ENCODE measurements around the gene AKNA. TPM values are rescaled to one million over a fixed set of nuclear protein-coding genes. Genes with fewer than 3 reads are reported as not detected.

Gene AKNA
- total and polyA plus RNA-seq, 5 donors from 2014 or later: 11.9 to 381 (median 14.6) TPM

DNA sequence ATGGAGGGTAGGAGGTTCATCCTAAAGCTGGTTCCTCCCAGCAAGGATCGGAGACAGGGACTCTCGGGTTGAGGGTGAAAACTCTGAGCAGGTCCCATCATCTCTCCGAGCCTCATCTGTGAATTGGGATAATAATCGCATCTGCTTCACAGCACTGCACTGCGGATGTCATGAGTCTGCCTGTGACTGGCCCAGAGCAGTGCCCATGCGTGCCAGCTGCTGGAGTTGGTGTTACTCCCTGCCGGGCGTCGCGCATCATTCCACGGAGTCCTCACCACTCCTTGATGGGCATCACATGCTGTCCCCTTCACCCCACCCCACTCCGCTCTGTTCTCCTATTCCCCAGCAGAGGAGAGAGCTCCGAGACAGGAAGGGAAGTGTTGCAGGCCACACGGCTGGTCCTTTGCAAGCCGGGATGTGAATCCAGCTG, 100.0 kb downstream of the AKNA start:
- Histone ChIP-seq H3K4me1 (ENCODE audit: control insufficient read depth, insufficient read depth, low read length, poor library complexity, severe bottlenecking) (no peaks in the 10 kb centered on the region), H3K4me3 (ENCODE audit: low read depth, low read length) (no peak overlapping the region), H3K27me3 (ENCODE audit: control insufficient read depth, insufficient read depth, low read length) (no peaks in the 10 kb centered on the region), H3K9me3 (ENCODE audit: control insufficient read depth in 2 of 2, low read length in 2 of 2) (no peaks in the 10 kb centered on the region), H3K27ac (ENCODE audit: insufficient read depth, low read length, poor library complexity, severe bottlenecking) (no peak overlapping the region), H3K36me3 (ENCODE audit: control insufficient read depth, insufficient read depth, low read length) (no peaks in the 10 kb centered on the region)
- peaks cover 0 to 4% (median 0%) of the 10 kb centered on the region in 4 donors for H3K4me1 Mint-ChIP-seq
- H3K27me3 Mint-ChIP-seq: peaks cover 4% of the 10 kb centered on the region
- ATAC-seq (ENCODE audit: low read depth in 2 of 2) (no peak), DNase-seq (no peak)
- no peaks in the 10 kb centered on the region for H3K36me3 Mint-ChIP-seq
- H3K4me3 Mint-ChIP-seq: no peak overlapping the region
- H3K9me3 Mint-ChIP-seq: no peaks in the 10 kb centered on the region
- H3K27ac Mint-ChIP-seq: no peak overlapping the region

DNA sequence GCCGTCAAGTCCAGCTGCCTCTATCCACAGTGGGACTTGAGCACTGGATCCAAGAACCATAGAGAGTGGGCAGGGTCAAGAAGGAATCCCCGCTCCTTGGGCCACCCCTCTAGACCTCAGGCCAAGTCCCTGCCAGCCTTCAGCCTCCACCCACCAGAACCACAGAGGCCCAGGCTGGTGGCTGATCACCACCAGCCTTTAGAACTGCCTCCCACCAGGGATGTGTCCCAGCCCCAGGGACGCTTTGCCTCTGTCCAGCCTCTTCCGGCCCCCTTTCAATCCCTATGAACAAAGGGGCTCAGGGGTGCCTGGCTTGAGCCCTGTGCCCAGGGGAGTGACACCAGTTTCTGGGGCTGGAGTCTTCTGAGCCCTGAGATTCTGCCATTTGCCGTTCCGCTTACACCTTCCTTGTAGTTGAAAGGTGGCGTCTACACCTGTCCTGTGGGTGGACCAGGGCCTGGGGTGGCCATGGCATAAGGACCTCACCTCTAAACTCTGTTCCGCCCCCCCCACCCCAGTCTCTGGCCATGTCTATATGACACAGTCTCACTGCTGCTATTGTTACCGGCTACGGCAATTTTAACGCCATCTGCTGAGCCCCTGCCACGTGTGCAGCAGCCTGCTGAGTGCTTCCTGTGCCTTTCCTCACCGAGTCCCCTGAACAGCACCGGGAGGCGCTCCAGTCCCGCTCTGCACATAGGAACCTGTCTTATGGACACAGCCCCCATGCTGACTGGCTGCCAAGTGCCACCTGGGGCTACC, 100.6 kb downstream of the AKNA start:
- Mint-ChIP-seq H3K36me3 (no peaks in the 10 kb centered on the region), H3K27ac (no peak overlapping the region), H3K9me3 (no peaks in the 10 kb centered on the region), H3K27me3 (peaks cover 4% of the 10 kb centered on the region), H3K4me1 (peaks cover 0 to 4% (median 0%) of the 10 kb centered on the region in 4 donors), H3K4me3 (no peak overlapping the region)
- H3K4me1 ChIP-seq (ENCODE audit: control insufficient read depth, insufficient read depth, low read length, poor library complexity, severe bottlenecking): no peaks in the 10 kb centered on the region
- H3K9me3 ChIP-seq (ENCODE audit: control insufficient read depth in 2 of 2, low read length in 2 of 2): no peaks in the 10 kb centered on the region
- no peak overlapping the region for H3K4me3 ChIP-seq (ENCODE audit: low read depth, low read length)
- H3K27me3 ChIP-seq (ENCODE audit: control insufficient read depth, insufficient read depth, low read length): no peaks in the 10 kb centered on the region
- no peak for DNase-seq
- H3K36me3 ChIP-seq (ENCODE audit: control insufficient read depth, insufficient read depth, low read length): no peaks in the 10 kb centered on the region
- H3K27ac ChIP-seq (ENCODE audit: insufficient read depth, low read length, poor library complexity, severe bottlenecking): no peak overlapping the region
- no peak for ATAC-seq (ENCODE audit: low read depth in 2 of 2)

DNA sequence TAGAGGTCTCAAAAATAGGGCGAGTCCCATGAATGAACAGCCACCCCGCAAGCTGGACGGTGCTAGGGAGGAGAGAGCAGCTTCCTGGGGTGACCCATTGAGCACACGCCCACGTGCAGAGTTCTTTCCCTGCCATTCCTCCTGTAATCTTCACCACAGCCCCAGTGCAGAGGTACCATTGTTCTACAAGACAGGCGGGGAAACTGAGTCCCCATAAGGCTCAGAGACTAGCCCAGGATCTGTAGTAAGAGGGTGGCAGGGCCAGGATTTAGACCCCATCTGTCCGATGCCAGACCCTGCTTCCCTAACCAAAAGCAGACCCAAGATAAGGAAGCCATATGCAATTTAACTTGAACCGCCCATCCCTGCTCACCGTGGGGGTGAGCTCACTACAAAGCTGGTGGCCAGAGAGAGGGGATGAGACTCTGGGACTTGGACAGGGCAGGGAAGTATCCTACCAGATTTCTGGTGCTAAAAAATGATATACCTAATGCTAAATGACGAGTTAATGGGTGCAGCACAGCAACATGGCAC, 101.6 kb downstream of the AKNA start:
- peaks cover 3% of the 10 kb centered on the region for H3K27me3 Mint-ChIP-seq
- H3K4me1 ChIP-seq (ENCODE audit: control insufficient read depth, insufficient read depth, low read length, poor library complexity, severe bottlenecking): no peaks in the 10 kb centered on the region
- H3K36me3 ChIP-seq (ENCODE audit: control insufficient read depth, insufficient read depth, low read length): no peaks in the 10 kb centered on the region
- no peak overlapping the region for H3K27ac ChIP-seq (ENCODE audit: insufficient read depth, low read length, poor library complexity, severe bottlenecking)
- no peak overlapping the region for H3K4me3 Mint-ChIP-seq
- peaks cover 0 to 4% (median 0%) of the 10 kb centered on the region in 4 donors for H3K4me1 Mint-ChIP-seq
- H3K36me3 Mint-ChIP-seq: no peaks in the 10 kb centered on the region
- H3K4me3 ChIP-seq (ENCODE audit: low read depth, low read length): no peak overlapping the region
- H3K9me3 Mint-ChIP-seq: no peaks in the 10 kb centered on the region
- DNase-seq: no peak
- H3K9me3 ChIP-seq (ENCODE audit: control insufficient read depth in 2 of 2, low read length in 2 of 2): no peaks in the 10 kb centered on the region
- no peak for ATAC-seq (ENCODE audit: low read depth in 2 of 2)
- H3K27me3 ChIP-seq (ENCODE audit: control insufficient read depth, insufficient read depth, low read length): no peaks in the 10 kb centered on the region
- H3K27ac Mint-ChIP-seq: no peak overlapping the region

DNA sequence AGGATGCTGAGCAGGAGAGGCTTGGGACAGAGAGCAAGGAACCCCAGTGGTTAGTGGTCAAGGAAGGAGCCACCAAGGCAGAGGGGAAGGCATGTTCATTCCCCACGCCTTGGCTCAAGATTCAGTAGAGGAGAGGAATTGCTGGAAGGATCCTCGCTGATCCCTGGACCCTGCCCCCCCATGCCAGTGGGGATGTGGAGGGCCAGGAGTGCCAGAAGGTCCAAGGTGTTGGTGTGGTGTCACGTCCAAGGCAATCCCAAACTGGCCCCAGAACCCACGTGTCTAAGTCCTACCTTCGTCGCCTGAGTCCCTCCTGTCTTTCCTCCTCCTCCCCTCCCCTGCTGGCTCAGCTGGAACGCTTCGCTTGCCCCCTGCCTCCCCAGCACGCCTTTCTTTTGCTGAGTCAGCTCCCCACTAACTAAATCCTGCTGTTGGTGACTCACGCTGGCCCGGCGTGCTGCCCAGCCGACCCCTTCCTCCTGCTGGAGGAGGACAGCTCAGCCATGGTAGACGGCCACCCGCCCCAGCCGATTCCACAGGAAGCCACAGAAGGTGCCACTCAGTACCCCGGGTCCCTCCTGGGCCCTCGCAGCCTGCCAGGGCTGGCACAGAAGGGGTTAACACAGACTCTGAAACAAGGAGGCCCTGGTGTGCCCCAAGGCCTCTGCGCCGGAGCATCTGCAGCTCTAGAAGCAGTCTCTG, 102.5 kb downstream of the AKNA start:
- H3K4me1 Mint-ChIP-seq: no peaks in the 10 kb centered on the region
- no peak overlapping the region for H3K27ac ChIP-seq (ENCODE audit: insufficient read depth, low read length, poor library complexity, severe bottlenecking)
- no peak for DNase-seq
- H3K9me3 ChIP-seq (ENCODE audit: control insufficient read depth in 2 of 2, low read length in 2 of 2): no peaks in the 10 kb centered on the region
- no peaks in the 10 kb centered on the region for H3K27me3 Mint-ChIP-seq
- H3K4me1 ChIP-seq (ENCODE audit: control insufficient read depth, insufficient read depth, low read length, poor library complexity, severe bottlenecking): no peaks in the 10 kb centered on the region
- H3K4me3 Mint-ChIP-seq: no peak overlapping the region
- ATAC-seq (ENCODE audit: low read depth in 2 of 2): no peak
- H3K27me3 ChIP-seq (ENCODE audit: control insufficient read depth, insufficient read depth, low read length): no peaks in the 10 kb centered on the region
- no peaks in the 10 kb centered on the region for H3K36me3 Mint-ChIP-seq
- H3K4me3 ChIP-seq (ENCODE audit: low read depth, low read length): no peak overlapping the region
- no peaks in the 10 kb centered on the region for H3K36me3 ChIP-seq (ENCODE audit: control insufficient read depth, insufficient read depth, low read length)
- H3K9me3 Mint-ChIP-seq: peaks cover 0 to 2% (median 0%) of the 10 kb centered on the region in 7 donors
- H3K27ac Mint-ChIP-seq: no peak overlapping the region

DNA sequence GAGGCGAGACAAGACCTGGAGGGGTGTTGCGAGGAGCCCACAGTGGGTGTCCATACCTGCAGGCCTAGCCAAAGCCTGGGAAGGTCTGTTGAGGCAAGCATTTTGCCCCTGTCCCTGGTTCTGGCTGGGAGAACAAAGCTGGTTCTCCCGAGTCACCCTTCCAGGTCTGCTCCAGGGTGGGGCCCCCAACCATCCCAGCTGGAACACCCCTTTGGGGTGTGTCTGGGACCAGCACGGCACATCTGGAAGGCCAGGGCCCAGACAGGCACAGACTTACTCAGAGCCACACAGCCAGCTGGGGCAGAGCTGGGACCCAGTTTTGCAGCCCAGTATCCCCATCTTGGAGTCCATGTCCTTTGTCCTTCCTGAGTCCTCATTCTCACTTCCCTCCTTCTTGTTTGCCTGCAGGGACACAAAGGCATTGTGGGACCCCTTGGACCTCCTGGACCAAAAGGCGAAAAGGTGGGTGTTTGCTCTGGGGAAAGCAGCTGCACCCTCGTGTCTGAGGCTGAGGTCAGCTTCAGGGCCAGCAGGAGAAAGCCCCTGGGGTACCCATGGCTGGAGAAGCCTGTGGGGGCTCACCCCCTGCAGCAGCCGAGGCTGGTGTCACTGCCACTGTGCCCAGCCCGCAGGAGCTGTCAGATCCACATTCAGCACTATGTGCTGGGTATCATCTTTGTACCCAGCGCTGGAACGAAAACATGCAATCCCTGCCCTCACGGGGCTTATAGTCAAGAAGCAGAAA, 103.3 kb downstream of the AKNA start:
- H3K4me3 ChIP-seq (ENCODE audit: low read depth, low read length): no peak overlapping the region
- H3K27ac ChIP-seq (ENCODE audit: insufficient read depth, low read length, poor library complexity, severe bottlenecking): no peak overlapping the region
- ATAC-seq (ENCODE audit: low read depth in 2 of 2) (no peak), DNase-seq (no peak)
- H3K27me3 ChIP-seq (ENCODE audit: control insufficient read depth, insufficient read depth, low read length): no peaks in the 10 kb centered on the region
- H3K4me1 ChIP-seq (ENCODE audit: control insufficient read depth, insufficient read depth, low read length, poor library complexity, severe bottlenecking): no peaks in the 10 kb centered on the region
- no peak overlapping the region for H3K4me3 Mint-ChIP-seq
- H3K36me3 ChIP-seq (ENCODE audit: control insufficient read depth, insufficient read depth, low read length): no peaks in the 10 kb centered on the region
- no peaks in the 10 kb centered on the region for H3K4me1 Mint-ChIP-seq
- H3K27ac Mint-ChIP-seq: no peak overlapping the region
- H3K27me3 Mint-ChIP-seq: no peaks in the 10 kb centered on the region
- no peaks in the 10 kb centered on the region for H3K9me3 ChIP-seq (ENCODE audit: control insufficient read depth in 2 of 2, low read length in 2 of 2)
- H3K36me3 Mint-ChIP-seq: no peaks in the 10 kb centered on the region
- peaks cover 0 to 2% (median 0%) of the 10 kb centered on the region in 7 donors for H3K9me3 Mint-ChIP-seq

Other genes with a start within 250 kb of the AKNA start
- gene COL27A1, start 232.4 kb downstream of the AKNA start, total RNA-seq: 0.30 TPM
- not detected for gene COL27A1, start 232.4 kb downstream of the AKNA start, polyA plus RNA-seq
- not detected for gene ORM1, start 64.9 kb downstream of the AKNA start, total RNA-seq
- gene ORM1, start 64.9 kb downstream of the AKNA start, polyA plus RNA-seq: not detected
- gene ORM2, start 58.1 kb downstream of the AKNA start, total RNA-seq: not detected
- gene ORM2, start 58.1 kb downstream of the AKNA start, polyA plus RNA-seq: not detected
- 24.2 TPM for gene WHRN, start 117.5 kb upstream of the AKNA start, total RNA-seq
- gene WHRN, start 117.5 kb upstream of the AKNA start, polyA plus RNA-seq: 1 to 10 TPM in 3 of 4 donors, under 1 TPM in 1; 1.00 to 1.5 (median 1.4) TPM
- gene ATP6V1G1, start 199.8 kb upstream of the AKNA start, total RNA-seq: 111 TPM
- gene ATP6V1G1, start 199.8 kb upstream of the AKNA start, polyA plus RNA-seq: 100 to 1,000 TPM; 313 to 357 (median 335) TPM
- 10.7 TPM for gene TMEM268, start 223.3 kb upstream of the AKNA start, total RNA-seq
- 10 to 100 TPM in 1 of 4 donors, 1 to 10 TPM in 3; 6.5 to 10.1 (median 8.0) TPM for gene TMEM268, start 223.3 kb upstream of the AKNA start, polyA plus RNA-seq

All from CD4-positive, CD25-positive, alpha-beta regulatory T cell (primary cell).